GDM1 (cell line): ENCODE results near the gene KLF12.

Source experiments
- DNase-seq: peaks from one replicate; lab custom pipeline; 2025; lab: John Stamatoyannopoulos, UW

Gene KLF12

DNA sequence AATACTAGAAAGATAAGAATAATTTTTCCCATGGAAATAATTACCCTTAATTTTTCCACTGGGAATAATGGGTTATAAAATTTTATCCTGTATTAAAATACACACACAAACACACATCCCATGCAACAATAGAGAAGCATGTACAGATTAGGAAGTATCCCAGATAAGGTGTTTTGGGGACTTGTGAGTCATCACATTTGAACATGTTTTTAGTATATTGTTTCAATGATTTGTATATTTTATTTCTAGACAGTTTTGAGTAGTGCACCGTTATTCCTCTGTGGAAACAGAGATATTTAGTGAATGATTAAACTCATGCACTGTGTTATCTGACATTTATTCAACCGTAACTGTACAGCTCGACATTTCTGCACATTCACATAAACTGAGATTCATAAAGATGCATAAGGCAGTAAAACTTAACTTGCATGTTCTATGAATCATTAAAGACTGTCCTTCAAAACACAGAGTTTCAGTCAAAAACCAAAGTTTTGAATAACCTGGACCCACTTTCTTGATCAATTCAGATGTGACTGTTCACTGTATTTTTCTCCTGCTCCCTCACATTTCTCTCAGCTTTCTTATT, 30.1 kb downstream of the KLF12 start:
- DNase-seq = no peak

DNA sequence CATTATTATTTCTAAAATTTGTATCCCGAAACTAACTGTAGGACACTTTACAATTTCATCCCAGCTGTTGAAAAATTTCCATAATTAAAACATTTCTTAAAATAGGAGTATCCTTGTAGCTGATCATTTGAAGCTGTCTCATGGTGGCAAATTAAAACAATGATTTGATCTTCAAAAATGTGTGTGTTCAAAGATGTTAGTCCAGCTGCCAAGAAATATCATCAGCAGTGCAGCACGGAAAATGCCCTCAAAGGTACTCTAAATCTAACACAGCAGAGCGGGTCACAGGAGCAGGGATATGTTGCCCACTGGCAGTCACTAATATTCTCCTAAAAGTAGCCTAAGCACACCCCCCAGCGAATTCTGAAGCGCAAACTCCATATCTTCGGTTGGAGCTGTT, 31.0 kb downstream of the KLF12 start:
- no peak for DNase-seq

DNA sequence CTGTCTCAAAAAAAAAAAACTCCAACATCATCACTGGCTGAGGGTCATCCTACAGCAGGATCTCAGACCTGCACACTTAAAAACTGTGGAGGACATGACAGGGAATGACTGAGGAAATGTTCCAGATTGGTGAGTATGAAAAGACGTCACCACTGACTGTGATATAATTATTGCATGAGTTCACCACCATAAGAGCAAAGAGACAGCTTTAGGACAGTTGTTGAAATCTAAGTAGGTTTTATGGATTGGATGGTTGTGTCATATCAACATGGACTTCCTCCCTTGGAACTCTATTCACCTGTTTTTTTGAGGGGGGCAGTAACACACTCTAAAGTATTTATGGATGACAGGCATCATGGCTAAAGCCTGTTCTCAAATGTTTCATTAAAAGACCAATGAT, 31.5 kb downstream of the KLF12 start:
- no peak for DNase-seq

DNA sequence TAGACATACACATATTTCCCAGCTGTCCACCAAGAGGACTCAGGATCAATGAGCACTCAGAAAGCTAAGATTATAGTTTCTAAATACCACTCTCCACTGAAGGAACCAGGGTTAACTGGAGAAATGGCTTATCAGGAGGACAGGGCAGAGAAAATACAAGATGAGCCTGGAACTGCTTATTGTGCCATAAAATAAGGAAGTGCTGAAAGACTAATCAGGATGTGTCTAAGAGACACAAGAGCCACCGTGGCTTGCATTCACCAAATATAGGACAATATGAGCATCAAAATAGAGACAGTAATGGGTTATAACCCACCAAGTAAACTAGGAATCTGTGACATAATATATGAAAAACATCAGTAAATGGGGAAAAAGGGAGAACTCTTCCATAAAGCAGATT, 32.8 kb downstream of the KLF12 start:
- DNase-seq = no peak

DNA sequence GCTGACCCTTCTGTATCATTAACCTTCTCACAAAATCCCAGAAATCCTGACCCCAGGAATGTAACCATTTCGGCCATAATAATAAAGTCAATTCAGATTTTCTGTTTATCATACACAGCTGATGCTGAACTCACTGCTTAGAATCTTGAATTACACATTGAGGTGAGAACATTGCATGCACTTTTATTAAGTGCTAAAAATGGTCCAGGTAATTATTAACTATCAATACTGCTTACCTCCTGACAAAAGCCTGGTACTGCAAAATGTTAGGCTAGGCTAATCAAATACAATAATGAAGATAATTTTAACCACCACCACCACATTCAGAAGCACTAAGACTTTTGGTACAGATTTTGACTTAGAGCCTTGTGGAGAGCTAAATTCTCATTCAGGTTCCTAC, 36.1 kb downstream of the KLF12 start:
- DNase-seq = no peak

DNA sequence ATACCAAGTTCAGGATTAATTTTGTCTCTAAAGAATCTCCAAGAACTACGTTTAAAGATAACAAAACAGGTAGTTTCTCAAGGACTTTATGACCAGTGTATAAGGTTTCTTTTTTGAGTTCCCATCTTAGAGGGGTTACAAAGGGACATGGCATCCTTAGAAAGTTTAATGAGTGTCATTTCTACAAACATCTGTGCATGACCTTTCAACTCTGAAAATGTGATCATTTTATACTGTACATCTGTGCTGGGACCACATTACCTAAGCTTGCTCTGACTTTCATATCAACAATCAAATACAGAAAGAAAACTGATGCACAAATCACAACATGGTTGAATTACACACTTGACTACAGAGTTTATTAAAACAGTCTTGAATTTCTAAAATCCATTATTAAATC, 37.1 kb downstream of the KLF12 start:
- DNase-seq = no peak

DNA sequence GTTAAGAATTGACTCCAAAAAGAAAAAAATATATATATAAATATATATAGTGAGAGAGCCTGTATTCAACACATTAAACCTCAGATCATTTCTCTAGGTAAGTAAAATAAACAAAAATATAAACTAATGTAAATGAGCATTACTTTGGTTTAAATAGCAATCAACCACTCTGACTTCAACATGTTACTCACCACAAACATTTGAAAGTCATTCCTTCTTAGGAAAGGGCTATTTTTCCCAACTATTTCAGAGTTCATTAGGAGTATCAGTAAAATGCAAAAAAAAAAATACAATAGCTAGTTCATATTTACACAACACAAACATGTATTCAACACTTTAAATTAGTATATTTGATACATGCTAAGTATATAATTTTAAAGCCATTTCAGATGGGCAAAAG, 40.5 kb downstream of the KLF12 start:
- DNase-seq = no peak

DNA sequence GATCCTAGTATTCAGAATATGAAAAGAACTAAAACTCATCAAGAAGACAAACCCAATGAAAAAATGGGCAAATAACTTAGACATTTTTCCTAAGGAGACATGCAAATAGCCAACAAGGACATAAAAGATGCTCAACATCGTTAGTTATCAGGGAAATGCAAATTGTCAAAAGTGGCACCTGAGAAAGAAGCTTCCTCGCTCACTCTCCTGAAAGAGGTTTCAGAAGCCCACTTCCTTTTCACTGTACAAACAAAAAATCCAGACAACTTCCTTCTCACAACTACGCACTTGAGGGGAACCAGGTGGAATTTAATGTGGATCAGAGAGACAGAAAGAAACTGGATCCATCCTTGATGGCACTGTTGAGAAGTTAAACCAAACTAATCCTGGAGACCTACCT, 41.5 kb downstream of the KLF12 start:
- no peak for DNase-seq

DNA sequence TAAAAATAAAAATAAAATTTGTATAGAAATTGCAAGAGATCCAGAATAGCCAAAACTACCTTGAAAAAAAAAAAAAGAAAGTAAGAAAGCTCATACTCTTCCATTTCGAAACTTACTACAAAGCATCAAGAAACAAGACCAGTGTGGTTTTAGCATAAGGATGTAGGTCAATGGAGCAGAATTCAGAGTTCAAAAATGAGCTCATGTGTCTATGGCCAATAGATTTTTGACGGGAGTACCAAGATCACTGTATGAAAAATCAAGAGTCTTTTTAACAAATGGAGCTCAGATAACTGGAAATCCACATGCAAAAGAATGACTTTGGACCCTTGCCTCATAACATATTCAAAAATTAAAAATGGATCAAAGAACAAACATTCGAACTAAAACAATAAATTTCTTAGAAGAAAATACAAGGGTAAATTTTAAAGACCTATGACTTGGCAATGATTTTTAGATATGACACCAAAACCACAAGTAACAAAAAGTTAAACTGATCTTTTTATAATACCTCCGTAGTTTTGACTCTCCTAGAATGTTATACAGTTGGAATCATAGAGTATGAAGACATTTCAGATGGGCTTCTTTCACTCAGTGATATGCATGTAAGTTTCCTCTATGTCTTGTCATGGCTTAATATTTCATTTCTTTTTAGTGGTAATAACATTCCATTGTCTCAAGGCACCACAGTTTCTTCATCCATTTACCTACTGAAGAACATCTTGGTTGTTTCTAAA, 43.2 kb downstream of the KLF12 start:
- DNase-seq = no peak

DNA sequence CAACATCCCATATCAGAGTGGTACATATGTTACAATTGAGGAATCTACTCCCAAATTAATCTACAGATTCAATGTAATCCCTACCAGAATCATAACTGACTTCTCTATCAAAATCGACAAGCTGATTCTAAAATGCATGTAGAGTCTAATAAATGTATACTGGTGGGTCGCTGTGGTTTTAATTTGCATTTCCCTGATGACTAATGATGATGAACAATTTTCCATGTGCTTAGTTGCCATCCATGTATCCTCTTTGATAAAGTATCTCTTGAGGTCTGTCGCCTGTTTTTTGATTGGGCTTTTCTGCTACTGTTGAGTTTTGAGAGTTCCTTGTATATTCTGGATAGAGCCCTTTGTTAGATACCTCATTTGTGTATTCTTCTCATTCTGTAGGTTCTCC, 43.8 kb downstream of the KLF12 start:
- DNase-seq = no peak

DNA sequence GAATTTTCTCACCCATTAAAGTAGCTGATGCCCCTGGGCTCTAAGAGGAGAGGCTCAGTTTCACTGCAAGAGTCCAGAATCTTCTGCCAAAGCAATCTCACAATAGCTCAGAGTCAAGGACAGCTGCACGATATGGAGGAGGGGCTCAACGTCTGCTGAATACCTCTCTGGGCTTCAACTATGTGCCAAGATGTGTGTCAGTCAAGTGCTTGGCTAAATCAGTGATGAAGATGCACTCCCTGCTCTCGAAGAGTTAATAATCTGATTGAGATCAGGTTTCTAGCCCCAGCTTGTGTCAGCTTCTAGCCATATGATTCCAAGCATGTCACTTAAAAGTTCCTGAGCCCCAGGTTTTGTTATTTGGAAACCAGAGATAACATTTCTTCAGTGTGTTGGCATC, 46.8 kb downstream of the KLF12 start:
- DNase-seq = no peak
